ENCODE measurements around the gene HAO2. TPM values are rescaled to one million over a fixed set of nuclear protein-coding genes. Genes with fewer than 3 reads are reported as not detected.

HAO2 gene
- total RNA-seq (2022; extraction: Qiagen RNA extraction; ENCODE audit: low read depth): not detected in 5 replicates

DNA sequence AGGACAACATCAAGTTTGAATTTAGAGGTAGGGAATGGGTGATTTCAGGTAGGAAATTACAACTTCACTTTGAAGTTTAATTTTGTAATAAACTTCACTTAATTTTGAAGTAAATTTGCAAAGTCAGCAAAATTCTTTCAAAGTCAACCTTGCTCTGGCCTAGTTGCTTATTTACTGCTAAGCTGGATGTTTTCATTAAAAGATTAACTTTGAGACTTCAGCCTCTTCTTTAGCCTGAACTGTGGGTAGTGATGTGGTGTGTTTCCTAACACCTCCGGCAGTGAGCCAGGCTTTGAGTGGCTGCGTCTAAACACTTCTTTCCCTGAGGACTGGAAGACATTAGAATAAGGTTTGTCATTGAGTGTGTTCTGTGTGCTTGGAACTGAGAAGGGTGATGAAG is at the start of gene HAO2:
TSS of gene HAO2 (plus strand) at position 232 of the 400 bp plus-strand sequence. CDS start 12,301 bp downstream, outside the sequence.

GRCh38 chr1:119414950-119415349 is 46.4 kb downstream of the HAO2 start, which contains the start of gene HSD3B2:
Gene HSD3B2 (plus strand): TSS chr1:119415150. CDS start chr1:119415420, 270 bp downstream.

Other genes with a start within 250 kb of the HAO2 start
- 4.6 to 8.9 TPM (median 5.2 TPM) in 5 replicates for gene WARS2, start 228.1 kb upstream of the HAO2 start, total RNA-seq (2022; extraction: Qiagen RNA extraction; ENCODE audit: low read depth)
- gene HSD3B2, start 46.4 kb downstream of the HAO2 start, total RNA-seq (2022; extraction: Qiagen RNA extraction; ENCODE audit: low read depth): not detected in 5 replicates
- gene HSD3B1, start 138.4 kb downstream of the HAO2 start, total RNA-seq (2022; extraction: Qiagen RNA extraction; ENCODE audit: low read depth): not detected in 5 replicates

All from A549 treated with RU486 at 1 μM for 4 hours (cell line).